WERI-Rb-1 (cell line): ENCODE measurements around the gene PSMA5.

Source experiments
- DNase-seq: peaks from one replicate; pipeline ENCODE4 v3.0.0-alpha.2; 2020
- H3K27ac ChIP-seq: fragments of 250-450 bp; sonication (Bioruptor Pico); 2 replicates; pipeline ENCODE4 v1.5.1; 2020; ENCODE audit warnings: mild to moderate bottlenecking, moderate library complexity
- H3K27me3 ChIP-seq: fragments of 250-450 bp; sonication (Bioruptor Pico); 2 replicates; pipeline ENCODE4 v1.5.1; 2021; ENCODE audit warnings: mild to moderate bottlenecking, low read depth, moderate library complexity; ENCODE audit not compliant: insufficient read depth, severe bottlenecking
- H3K36me3 ChIP-seq: fragments of 250-450 bp; sonication (Bioruptor Pico); 2 replicates; pipeline ENCODE4 v1.5.1; 2020; ENCODE audit warnings: mild to moderate bottlenecking, moderate library complexity
- H3K4me3 ChIP-seq: 2 replicates; pipeline ENCODE4 v1.5.1; 2011; ENCODE audit warnings: low read depth, mild to moderate bottlenecking, control low read depth, low read length
- H3K9me3 ChIP-seq: fragments of 250-450 bp; sonication (Bioruptor Pico); 2 replicates; pipeline ENCODE4 v1.5.1; 2021; ENCODE audit warnings: mild to moderate bottlenecking, moderate library complexity; ENCODE audit not compliant: severe bottlenecking
- TF ChIP-seq, protein P1 (sequence below): IDR thresholded peaks from 2 replicates; pipeline ENCODE4 v1.5.1; 2011; ENCODE audit warnings: low read depth, mild to moderate bottlenecking, control low read depth, inconsistent platforms, low read length

Gene PSMA5

DNA sequence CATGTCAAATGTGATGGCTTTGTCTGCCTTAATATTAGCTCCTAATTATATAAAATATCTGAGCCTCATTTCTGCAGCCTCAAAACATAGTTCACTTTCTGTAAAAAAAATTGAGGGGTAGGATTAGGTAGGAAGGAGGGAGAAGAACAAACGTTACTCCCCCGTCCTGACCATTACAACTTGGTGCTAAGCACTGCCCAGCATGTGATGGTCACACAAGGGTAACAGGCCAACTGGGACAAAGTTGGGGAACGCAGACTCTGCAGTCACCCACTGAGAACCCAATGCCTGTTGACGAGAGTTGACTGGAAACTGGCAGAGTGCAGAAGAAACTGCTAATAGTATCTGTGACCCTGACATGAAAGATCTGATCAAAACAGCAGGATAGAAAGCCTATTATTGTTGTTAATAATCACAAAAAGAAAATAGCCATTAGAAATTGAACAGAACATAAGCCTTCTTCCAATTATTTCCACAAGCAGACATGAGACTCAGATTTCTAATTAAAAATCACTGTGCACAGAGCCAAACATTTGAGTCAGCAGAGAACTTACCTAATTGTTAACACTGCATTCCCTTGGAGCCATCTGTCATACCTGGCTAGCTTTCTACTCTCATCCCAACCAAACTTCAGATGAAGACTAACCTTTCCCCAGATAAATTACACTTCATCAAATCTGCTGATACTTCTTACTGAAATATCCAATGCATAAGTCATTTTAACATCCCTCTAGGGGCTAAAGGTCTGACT lies 34.0 kb downstream of the PSMA5 start:
- Histone ChIP-seq H3K4me3 (no peak overlapping the region), H3K27ac (no peak overlapping the region), H3K27me3 (no peaks in the 10 kb centered on the region), H3K36me3 (peaks cover 4% of the 10 kb centered on the region; the same call in 1 of the 2 replicates), H3K9me3 (no peaks in the 10 kb centered on the region)
- TF ChIP-seq, protein P1, sequence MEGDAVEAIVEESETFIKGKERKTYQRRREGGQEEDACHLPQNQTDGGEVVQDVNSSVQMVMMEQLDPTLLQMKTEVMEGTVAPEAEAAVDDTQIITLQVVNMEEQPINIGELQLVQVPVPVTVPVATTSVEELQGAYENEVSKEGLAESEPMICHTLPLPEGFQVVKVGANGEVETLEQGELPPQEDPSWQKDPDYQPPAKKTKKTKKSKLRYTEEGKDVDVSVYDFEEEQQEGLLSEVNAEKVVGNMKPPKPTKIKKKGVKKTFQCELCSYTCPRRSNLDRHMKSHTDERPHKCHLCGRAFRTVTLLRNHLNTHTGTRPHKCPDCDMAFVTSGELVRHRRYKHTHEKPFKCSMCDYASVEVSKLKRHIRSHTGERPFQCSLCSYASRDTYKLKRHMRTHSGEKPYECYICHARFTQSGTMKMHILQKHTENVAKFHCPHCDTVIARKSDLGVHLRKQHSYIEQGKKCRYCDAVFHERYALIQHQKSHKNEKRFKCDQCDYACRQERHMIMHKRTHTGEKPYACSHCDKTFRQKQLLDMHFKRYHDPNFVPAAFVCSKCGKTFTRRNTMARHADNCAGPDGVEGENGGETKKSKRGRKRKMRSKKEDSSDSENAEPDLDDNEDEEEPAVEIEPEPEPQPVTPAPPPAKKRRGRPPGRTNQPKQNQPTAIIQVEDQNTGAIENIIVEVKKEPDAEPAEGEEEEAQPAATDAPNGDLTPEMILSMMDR: no peak
- no peak for DNase-seq

DNA sequence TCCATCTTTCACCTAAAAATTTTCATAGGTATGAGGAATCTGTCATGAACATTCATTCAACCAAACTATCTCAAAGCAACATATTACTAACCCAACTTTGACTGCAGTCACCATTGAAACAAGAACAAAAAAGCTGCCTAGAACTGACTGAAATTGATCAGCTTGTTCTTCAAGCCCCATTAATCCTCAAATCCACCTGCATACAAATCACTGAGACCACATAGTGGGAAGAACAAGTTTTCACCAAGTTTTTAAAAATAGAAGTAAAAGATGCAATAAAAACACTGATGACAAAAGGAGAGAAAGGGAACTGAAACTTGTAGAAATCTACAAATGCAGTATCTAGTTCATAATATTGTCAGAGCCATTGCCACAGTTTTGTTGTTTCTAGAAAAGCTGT lies 34.6 kb downstream of the PSMA5 start:
- no peaks in the 10 kb centered on the region for H3K9me3 ChIP-seq
- no peak overlapping the region for H3K27ac ChIP-seq
- TF ChIP-seq, protein P1: no peak
- DNase-seq: no peak
- H3K4me3 ChIP-seq: no peak overlapping the region
- no peaks in the 10 kb centered on the region for H3K27me3 ChIP-seq
- H3K36me3 ChIP-seq: peaks cover 4% of the 10 kb centered on the region; the same call in 1 of the 2 replicates

DNA sequence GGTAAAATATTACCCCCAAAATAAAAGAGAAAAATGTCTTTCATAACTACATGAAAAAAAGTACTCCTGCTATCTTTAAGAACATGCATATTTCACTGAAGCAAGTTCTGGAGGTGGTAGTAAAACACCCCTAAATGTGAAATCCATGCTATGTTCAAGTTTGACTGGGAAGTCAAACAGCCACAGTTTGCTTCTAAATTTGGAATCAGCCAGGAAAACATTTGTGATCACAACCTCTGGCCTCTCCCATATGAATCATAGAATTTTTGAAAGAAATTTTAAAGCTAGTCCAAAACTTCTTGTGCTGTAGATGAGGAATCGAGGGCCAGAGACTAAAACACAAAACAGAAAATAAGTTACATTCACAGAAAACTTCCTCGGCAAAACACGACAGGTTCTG lies 35.1 kb downstream of the PSMA5 start:
- no peak overlapping the region for H3K4me3 ChIP-seq
- no peaks in the 10 kb centered on the region for H3K9me3 ChIP-seq
- TF ChIP-seq, protein P1: no peak
- no peaks in the 10 kb centered on the region for H3K27me3 ChIP-seq
- DNase-seq: no peak
- peaks cover 4% of the 10 kb centered on the region; the same call in 1 of the 2 replicates for H3K36me3 ChIP-seq
- H3K27ac ChIP-seq: no peak overlapping the region

DNA sequence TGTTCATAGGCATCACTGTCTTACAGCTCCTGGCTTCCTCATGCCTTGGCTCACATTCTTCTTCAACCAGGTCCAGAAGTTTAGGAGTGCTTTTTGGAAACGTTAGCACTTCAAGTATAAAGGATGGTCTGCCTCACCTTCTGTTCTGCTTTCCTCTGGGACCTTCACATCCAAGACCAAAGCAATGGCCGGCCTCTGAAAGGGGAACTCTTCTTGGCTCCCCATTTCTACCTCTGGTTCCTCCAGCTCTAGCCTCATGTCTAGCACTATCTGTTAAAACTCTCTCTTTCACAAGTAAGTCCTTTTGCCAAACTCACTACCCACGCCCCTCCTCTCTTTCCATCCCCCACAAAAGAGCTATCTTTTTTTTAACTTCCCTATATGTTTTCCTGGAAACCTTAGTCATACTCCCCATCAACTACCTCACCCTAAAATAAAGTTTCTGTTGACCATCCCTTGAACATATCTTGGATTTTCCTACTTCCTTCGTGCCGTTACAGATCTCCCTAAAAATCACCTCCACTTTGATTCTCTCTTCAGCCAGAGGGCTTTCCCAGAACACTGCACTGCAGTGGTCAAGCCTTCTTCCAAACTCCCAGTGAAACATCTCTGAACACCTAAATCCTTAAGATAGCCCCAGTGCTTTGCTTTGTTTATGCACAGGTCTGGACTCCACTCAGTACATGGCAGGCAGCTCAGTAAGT lies 36.5 kb downstream of the PSMA5 start:
- no peaks in the 10 kb centered on the region for H3K27me3 ChIP-seq
- H3K9me3 ChIP-seq: no peaks in the 10 kb centered on the region
- TF ChIP-seq, protein P1: no peak
- no peak overlapping the region; the same call in 1 of the 2 replicates for H3K27ac ChIP-seq
- no peak for DNase-seq
- H3K4me3 ChIP-seq: no peak overlapping the region
- peaks cover 4% of the 10 kb centered on the region; the same call in 1 of the 2 replicates for H3K36me3 ChIP-seq

DNA sequence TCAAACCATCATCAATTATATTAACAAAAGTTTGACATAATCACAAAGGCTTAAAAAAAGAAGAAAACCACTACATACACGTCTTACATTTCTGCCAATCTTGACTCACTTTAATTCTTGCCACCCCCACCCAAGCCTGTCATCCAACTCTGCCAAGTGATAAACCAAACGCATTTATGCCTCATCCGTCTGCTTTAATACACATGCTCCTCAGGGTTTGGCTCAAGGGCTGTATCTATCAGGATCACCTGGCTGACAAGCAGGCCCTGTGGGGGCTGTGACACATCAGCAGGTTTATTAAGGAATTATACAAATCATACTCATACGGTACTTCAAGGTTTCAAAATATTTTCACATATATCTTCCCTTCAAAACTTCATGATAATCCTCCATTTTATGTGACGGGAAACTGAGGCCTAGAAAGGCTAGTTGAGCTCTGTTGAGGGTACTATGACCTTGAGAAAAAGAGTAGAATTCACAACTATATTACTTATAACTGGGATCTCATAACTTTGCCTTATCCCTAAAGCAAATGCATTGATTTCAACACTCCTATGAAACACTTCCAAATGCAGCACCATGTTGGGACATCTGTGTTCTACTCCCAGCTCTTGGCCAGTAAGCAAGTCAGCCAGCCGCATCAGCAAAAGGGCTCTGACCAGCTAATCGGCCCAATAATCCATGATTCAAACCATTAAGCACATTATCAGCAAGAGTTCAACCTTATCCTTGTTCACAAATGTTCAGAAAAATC lies 37.2 kb downstream of the PSMA5 start:
- no peaks in the 10 kb centered on the region for H3K27me3 ChIP-seq
- no peaks in the 10 kb centered on the region for H3K9me3 ChIP-seq
- no peak overlapping the region for H3K4me3 ChIP-seq
- DNase-seq: peak; percentile 43
- H3K36me3 ChIP-seq: no peaks in the 10 kb centered on the region; the same call in 1 of the 2 replicates
- TF ChIP-seq, protein P1: no peak
- H3K27ac ChIP-seq: peak overlapping the region; percentile 10; the same call in 1 of the 2 replicates
